Neuronal stem cell (in vitro differentiated cells): Measurements from ENCODE around the gene GORASP2.

Experiments
- DNase-seq: peaks from one replicate; pipeline ENCODE4 v3.0.0-alpha.2; 2013; ENCODE audit warnings: low spot score
- H2AFZ ChIP-seq: one replicate; pipeline ENCODE4 v1.6.1; 2013; ENCODE audit warnings: mild to moderate bottlenecking, low read length, inconsistent platforms
- H2AK5ac ChIP-seq: 2 replicates; pipeline ENCODE4 v1.6.1; 2013; ENCODE audit warnings: low read depth, mild to moderate bottlenecking, inconsistent platforms, low read length, moderate library complexity, mixed read lengths
- H2BK120ac ChIP-seq: 2 replicates; pipeline ENCODE4 v1.6.1; 2013; ENCODE audit warnings: low read depth, mild to moderate bottlenecking, inconsistent platforms, low read length, moderate library complexity, mixed read lengths
- H2BK12ac ChIP-seq: one replicate; pipeline ENCODE4 v1.6.1; 2013; ENCODE audit warnings: low read length, inconsistent platforms
- H2BK15ac ChIP-seq: 2 replicates; pipeline ENCODE4 v1.6.1; 2013; ENCODE audit warnings: mild to moderate bottlenecking, low read length, inconsistent platforms, mixed read lengths
- H2BK5ac ChIP-seq: one replicate; pipeline ENCODE4 v1.6.1; 2013; ENCODE audit warnings: inconsistent platforms, mild to moderate bottlenecking, low read length, moderate library complexity
- H3K14ac ChIP-seq: one replicate; pipeline ENCODE4 v1.6.1; 2013; ENCODE audit warnings: low read length, inconsistent platforms
- H3K18ac ChIP-seq: 2 replicates; pipeline ENCODE4 v1.6.1; 2013; ENCODE audit warnings: low read length, inconsistent platforms
- H3K23ac ChIP-seq: 2 replicates; pipeline ENCODE4 v1.6.1; 2013; ENCODE audit warnings: low read depth, mild to moderate bottlenecking, mixed read lengths, low read length, inconsistent platforms; ENCODE audit not compliant: poor library complexity
- H3K27ac ChIP-seq: replicated peaks from 3 replicates; pipeline ENCODE4 v1.5.1; 2013; ENCODE audit warnings: low read length, inconsistent platforms
- H3K27me3 ChIP-seq, 3 experiments: 2 replicates each; pipeline ENCODE4 v1.6.1; 2013; ENCODE audit warnings: low read length in 3 of 3, mild to moderate bottlenecking in 2 of 3, inconsistent platforms in 1 of 3, low read depth in 1 of 3, mixed read lengths in 1 of 3, moderate library complexity in 1 of 3; ENCODE audit not compliant: control insufficient read depth in 3 of 3, insufficient read depth in 3 of 3
- H3K36me3 ChIP-seq, 2 donors: replicated peaks in 1 of 2; 2 replicates each; pipeline ENCODE4 v1.6.1; 2013; ENCODE audit warnings: low read length in 2 of 2; ENCODE audit not compliant: control insufficient read depth in 2 of 2, insufficient read depth in 2 of 2
- H3K4ac ChIP-seq: 2 replicates; pipeline ENCODE4 v1.6.1; 2013; ENCODE audit warnings: inconsistent platforms, mild to moderate bottlenecking, low read length, moderate library complexity
- H3K4me1 ChIP-seq, 2 donors: 1 replicate in 1 of 2; 2 replicates in 1 of 2; pipeline ENCODE4 v1.6.1; 2013; ENCODE audit warnings: low read length in 2 of 2, low read depth in 1 of 2; ENCODE audit not compliant: control insufficient read depth in 2 of 2, insufficient read depth in 1 of 2
- H3K4me2 ChIP-seq: one replicate; pipeline ENCODE4 v1.6.1; 2013; ENCODE audit warnings: mild to moderate bottlenecking, low read length, inconsistent platforms; ENCODE audit not compliant: insufficient read depth, poor library complexity, severe bottlenecking
- H3K4me3 ChIP-seq, 2 donors: 2 replicates each; pipeline ENCODE4 v1.5.1; 2013; ENCODE audit warnings: low read length in 2 of 2, mild to moderate bottlenecking in 2 of 2, inconsistent platforms in 1 of 2, moderate library complexity in 1 of 2
- H3K79me1 ChIP-seq: one replicate; pipeline ENCODE4 v1.6.1; 2013; ENCODE audit warnings: low read depth, mild to moderate bottlenecking, inconsistent platforms, low read length, moderate library complexity
- H3K9ac ChIP-seq: one replicate; pipeline ENCODE4 v1.6.1; 2013; ENCODE audit warnings: mild to moderate bottlenecking, low read depth, low read length, inconsistent platforms; ENCODE audit not compliant: poor library complexity
- H3K9me3 ChIP-seq, 2 donors: replicated peaks in 1 of 2; 2 replicates each; pipeline versions ENCODE3 to v1.6.1; 2013; ENCODE audit warnings: low read length in 2 of 2, mild to moderate bottlenecking in 2 of 2, inconsistent platforms in 1 of 2, low read depth in 1 of 2, mixed read lengths in 1 of 2, moderate library complexity in 1 of 2; ENCODE audit not compliant: control insufficient read depth in 2 of 2, insufficient read depth in 1 of 2
- H4K8ac ChIP-seq: one replicate; pipeline ENCODE4 v1.6.1; 2013; ENCODE audit warnings: low read depth, mild to moderate bottlenecking, inconsistent platforms, low read length, moderate library complexity
- H4K91ac ChIP-seq: one replicate; pipeline ENCODE4 v1.6.1; 2013; ENCODE audit warnings: low read length, low read depth, mild to moderate bottlenecking, inconsistent platforms; ENCODE audit not compliant: poor library complexity
- WGBS, 2 donors: extraction: QIAGEN DNeasy Blood & Tissue Kit; methylation state at CpG; one replicate each; pipeline ENCODE4 v1.1.7; 2013; ENCODE audit warnings: missing lambda C conversion rate in 2 of 2, mixed read lengths in 1 of 2; ENCODE audit not compliant: insufficient read length in 2 of 2, insufficient replicate concordance in 1 of 2; ENCODE audit errors: extremely low coverage in 2 of 2; 5-methylcytosine and 5-hydroxymethylcytosine counted together

GORASP2 gene

DNA sequence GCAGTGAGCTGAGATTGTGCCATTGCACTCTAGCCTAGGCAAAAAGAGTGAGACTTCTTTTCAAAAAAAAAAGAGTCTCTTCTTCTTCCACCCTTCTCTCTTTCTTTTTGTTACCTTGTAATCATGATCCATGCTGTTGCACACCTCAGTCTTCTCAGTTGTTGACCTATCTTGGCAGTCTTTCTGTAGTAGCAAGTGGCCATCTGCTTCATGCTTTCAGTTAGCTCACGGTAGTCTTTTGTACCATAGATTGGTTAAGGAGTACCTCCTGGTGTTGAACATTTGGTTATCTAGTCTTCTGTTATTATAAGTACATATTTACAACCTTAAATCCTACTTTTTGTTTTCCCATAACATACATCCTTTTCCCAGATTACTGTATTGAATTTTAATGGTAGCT lies 3.1 kb downstream of the GORASP2 start:
- H3K14ac ChIP-seq = no peak overlapping the region
- no peaks in the 10 kb centered on the region for H3K9me3 ChIP-seq
- no peak overlapping the region for H2BK12ac ChIP-seq
- WGBS, 2 donors = no CpG with 5 or more reads among the region's 1 CpG
- H3K4me1 ChIP-seq = peaks cover 10 to 14% of the 10 kb centered on the region in 2 donors
- H2BK5ac ChIP-seq = no peak overlapping the region
- no peak overlapping the region for H2AFZ ChIP-seq
- H3K36me3 ChIP-seq = peaks cover 4 to 30% of the 10 kb centered on the region in 2 donors
- H3K4me2 ChIP-seq = no peak overlapping the region
- H3K4me3 ChIP-seq = no peak overlapping the region
- H3K9ac ChIP-seq = no peak overlapping the region
- H2AK5ac ChIP-seq = no peak overlapping the region
- DNase-seq = no peak
- H2BK15ac ChIP-seq = no peak overlapping the region
- H4K91ac ChIP-seq = no peak overlapping the region
- no peak overlapping the region for H2BK120ac ChIP-seq
- H3K23ac ChIP-seq = no peak overlapping the region
- H3K79me1 ChIP-seq = peaks cover 4% of the 10 kb centered on the region
- no peak overlapping the region for H4K8ac ChIP-seq
- no peak overlapping the region for H3K4ac ChIP-seq
- H3K27me3 ChIP-seq = no peaks in the 10 kb centered on the region
- H3K18ac ChIP-seq = no peak overlapping the region
- no peak overlapping the region for H3K27ac ChIP-seq

DNA sequence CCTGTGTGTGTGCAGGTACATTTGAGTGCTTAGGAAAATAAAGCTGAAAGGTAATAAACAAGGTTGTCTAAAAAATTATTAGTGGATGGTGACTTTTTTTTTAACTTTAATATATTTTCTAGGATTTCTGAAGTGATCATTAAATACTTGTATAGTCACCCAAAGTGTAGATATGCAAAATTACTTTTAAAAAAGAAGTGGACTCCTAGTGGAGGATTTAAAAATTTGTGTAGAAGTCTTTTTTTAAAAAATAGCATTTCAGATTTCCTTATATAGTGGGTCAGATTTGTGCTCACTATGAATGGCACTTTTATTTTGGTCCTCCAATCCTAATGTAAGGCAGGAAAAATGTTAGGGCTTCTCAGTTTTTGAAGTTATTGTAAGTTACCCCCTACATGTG lies 3.9 kb downstream of the GORASP2 start:
- Histone ChIP-seq H2AFZ (no peak overlapping the region), H4K91ac (no peak overlapping the region), H3K27me3 (no peaks in the 10 kb centered on the region), H2AK5ac (no peak overlapping the region), H3K4me1 (peaks cover 10 to 14% of the 10 kb centered on the region in 2 donors), H2BK15ac (no peak overlapping the region), H3K9ac (no peak overlapping the region), H3K23ac (no peak overlapping the region), H3K36me3 (peaks cover 4 to 38% of the 10 kb centered on the region in 2 donors), H4K8ac (no peak overlapping the region), H3K9me3 (no peaks in the 10 kb centered on the region), H3K4me2 (no peak overlapping the region), H3K18ac (no peak overlapping the region), H2BK120ac (no peak overlapping the region), H2BK5ac (no peak overlapping the region), H3K14ac (no peak overlapping the region), H3K4ac (no peak overlapping the region), H3K4me3 (no peak overlapping the region), H3K79me1 (peaks cover 4% of the 10 kb centered on the region), H3K27ac (no peak overlapping the region), H2BK12ac (no peak overlapping the region)
- no peak for DNase-seq

DNA sequence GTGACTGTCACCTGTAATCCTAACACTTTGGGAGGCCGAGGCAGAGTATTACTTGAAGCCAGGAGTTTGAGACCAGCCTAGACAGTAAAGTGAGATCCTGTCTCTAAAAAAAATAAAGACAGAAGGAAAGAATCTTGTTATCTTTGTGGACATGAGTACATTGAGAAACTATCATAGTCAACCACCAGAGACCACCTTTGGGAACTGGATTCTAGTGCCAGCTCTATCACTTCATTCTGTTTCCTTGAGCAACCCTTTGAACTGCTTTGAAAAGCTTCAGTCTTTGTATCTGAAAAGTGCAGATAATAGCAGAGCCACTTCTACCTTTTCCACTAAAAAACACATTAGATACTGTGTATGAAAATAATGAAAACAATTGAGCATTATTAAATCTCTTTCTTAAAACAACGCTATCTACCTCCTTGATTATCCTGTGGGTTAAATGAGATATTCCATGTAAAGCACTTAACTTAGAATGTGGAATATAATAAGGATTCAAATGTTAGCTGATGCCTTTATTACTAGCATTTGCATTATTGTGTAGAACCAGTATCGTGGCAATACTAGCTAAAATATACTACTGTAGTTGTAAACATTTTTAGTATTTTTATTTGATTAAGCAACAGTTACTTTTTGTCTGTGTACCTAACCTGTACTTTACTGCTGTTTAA lies 8.8 kb downstream of the GORASP2 start:
- H3K79me1 ChIP-seq = no peaks in the 10 kb centered on the region
- no peak for DNase-seq

DNA sequence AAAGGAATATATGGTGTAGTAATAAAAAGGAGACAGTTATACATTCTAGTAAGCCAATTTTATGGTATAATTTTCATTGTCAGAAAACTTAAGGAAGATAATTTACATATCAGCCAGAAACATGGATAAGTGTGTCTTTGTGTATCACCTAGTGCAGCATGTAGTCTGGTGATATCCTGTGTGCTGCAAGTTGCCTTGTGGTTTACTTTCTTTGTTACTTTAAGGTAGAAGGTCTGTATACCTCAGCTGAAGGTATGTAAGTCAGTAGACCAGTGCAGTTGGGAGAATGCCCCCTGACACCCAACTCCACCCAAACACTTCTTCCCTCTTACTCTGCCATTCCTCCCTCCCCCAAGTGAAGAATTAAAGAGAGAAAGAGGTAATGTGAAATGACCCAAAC lies 11.0 kb downstream of the GORASP2 start:
- no peak overlapping the region for H4K91ac ChIP-seq
- H3K27ac ChIP-seq = no peak overlapping the region
- H2BK5ac ChIP-seq = no peak overlapping the region
- H3K36me3 ChIP-seq = peaks cover 3 to 56% of the 10 kb centered on the region in 2 donors
- H3K14ac ChIP-seq = no peak overlapping the region
- no peak overlapping the region for H3K4ac ChIP-seq
- H4K8ac ChIP-seq = no peak overlapping the region
- no peak overlapping the region for H3K23ac ChIP-seq
- no peak overlapping the region for H3K4me3 ChIP-seq
- no peak for DNase-seq
- peaks cover 0 to 2% of the 10 kb centered on the region in 2 donors for H3K9me3 ChIP-seq
- peaks cover 0 to 2% of the 10 kb centered on the region in 2 donors for H3K4me1 ChIP-seq
- no peak overlapping the region for H3K18ac ChIP-seq
- no peak overlapping the region for H2BK120ac ChIP-seq
- H3K9ac ChIP-seq = no peak overlapping the region
- no peaks in the 10 kb centered on the region for H3K27me3 ChIP-seq
- no peak overlapping the region for H2BK12ac ChIP-seq
- no peak overlapping the region for H2AK5ac ChIP-seq
- H3K79me1 ChIP-seq = no peaks in the 10 kb centered on the region
- no peak overlapping the region for H2BK15ac ChIP-seq
- H2AFZ ChIP-seq = no peak overlapping the region
- H3K4me2 ChIP-seq = no peak overlapping the region

More for the DNA sequence above, 8.8 kb downstream of the GORASP2 start:
- H4K8ac ChIP-seq = no peak overlapping the region
- H3K4me2 ChIP-seq = no peak overlapping the region
- no peak overlapping the region for H3K18ac ChIP-seq
- peaks cover 0 to 2% of the 10 kb centered on the region in 2 donors for H3K9me3 ChIP-seq
- no peak overlapping the region for H3K27ac ChIP-seq
- H3K4me1 ChIP-seq = peaks cover 0 to 2% of the 10 kb centered on the region in 2 donors
- H2BK12ac ChIP-seq = no peak overlapping the region
- no peak overlapping the region for H3K23ac ChIP-seq
- WGBS, 2 donors = no CpG with 5 or more reads among the region's 3 CpGs
- H3K4ac ChIP-seq = no peak overlapping the region
- peaks cover 3 to 64% of the 10 kb centered on the region in 2 donors for H3K36me3 ChIP-seq
- H2AK5ac ChIP-seq = no peak overlapping the region
- no peak overlapping the region for H2BK5ac ChIP-seq
- no peak overlapping the region for H2BK15ac ChIP-seq
- no peak overlapping the region for H4K91ac ChIP-seq
- no peak overlapping the region for H3K14ac ChIP-seq
- H2AFZ ChIP-seq = no peak overlapping the region
- H2BK120ac ChIP-seq = no peak overlapping the region
- no peak overlapping the region for H3K4me3 ChIP-seq
- no peak overlapping the region for H3K9ac ChIP-seq
- H3K27me3 ChIP-seq = no peaks in the 10 kb centered on the region
